Sigmoid colon (tissue), 4 donors: ENCODE results near the gene SLC2A13.

Experiments
- CTCF ChIP-seq, 4 experiments: fragments of 450-650 bp in 3 of 4; fragments of 200-600 bp in 1 of 4; IDR thresholded peaks; one replicate each; pipeline ENCODE4 v1.5.1; 2016 to 2019; ENCODE audit warnings: antibody characterized with exemption in 4 of 4, mild to moderate bottlenecking in 3 of 4, moderate library complexity in 2 of 4
- EP300 ChIP-seq, 4 donors: sonication (generic); formaldehyde crosslinking; IDR thresholded peaks; one replicate each; pipeline ENCODE4 v1.6.1; 2017; ENCODE audit warnings: antibody characterized with exemption in 4 of 4
- POLR2A ChIP-seq, 2 donors: fragments of 450-650 bp; IDR thresholded peaks; one replicate each; pipeline ENCODE4 v1.6.1; 2016; ENCODE audit warnings: antibody characterized with exemption in 2 of 2, mild to moderate bottlenecking in 2 of 2, moderate library complexity in 2 of 2
- POLR2AphosphoS5 ChIP-seq, 4 donors: sonication (generic); formaldehyde crosslinking; IDR thresholded peaks; one replicate each; pipeline ENCODE4 v1.6.1; 2017; ENCODE audit warnings: antibody characterized with exemption in 4 of 4

- TF ChIP-seq EP300 (IDR thresholded peaks at IDR 0.05), result no peak
- no peak for TF ChIP-seq POLR2AphosphoS5 (IDR thresholded peaks at IDR 0.05)
- no peak for TF ChIP-seq CTCF (IDR thresholded peaks at IDR 0.05)
- TF ChIP-seq POLR2A (IDR thresholded peaks at IDR 0.05), result no peak
These were observed 290.1 kb downstream of the SLC2A13 start for GRCh38 chr12:39815746-39816145.
